Endothelial cell of umbilical vein (primary cell): ENCODE data around the gene TUFT1. TPM values are rescaled to one million over a fixed set of nuclear protein-coding genes. Genes with fewer than 3 reads are reported as not detected.

ENCODE experiments used
- BruUV-seq: library from RNA; stranded (reverse); fragments of 400-500 nt; replicated peaks from 2 replicates; lab custom pipeline; 2021; lab: Mats Ljungman, UMichigan
- CTCF ChIA-PET: fragments of 300-600, 350-600 bp; sonication (Branson Sonifier 250); formaldehyde crosslinking; loops from one replicate; lab custom pipeline; 2021; ENCODE audit warnings: antibody characterized with exemption, inconsistent platforms; lab: Charles Lee
- POLR2A ChIA-PET: fragments of 300-600, 350-600 bp; sonication (Branson Sonifier 250); formaldehyde crosslinking; loops from one replicate; lab custom pipeline; 2021; ENCODE audit warnings: antibody characterized with exemption, inconsistent platforms; lab: Charles Lee
- DNase-seq: peaks from one replicate; pipeline ENCODE4 v3.0.0-alpha.2; 2011; ENCODE audit warnings: low read depth, low spot score
- FAIRE-seq: peaks from 2 replicates; lab custom pipeline; 2011; peaks lifted over from hg19 to GRCh38; lab: Jason Lieb, UNC
- H2AFZ ChIP-seq: 2 replicates; pipeline ENCODE4 v1.6.0; 2012; ENCODE audit warnings: low read depth, low read length, control low read depth, inconsistent platforms
- H3K27ac ChIP-seq: 2 replicates; pipeline ENCODE4 v1.5.1; 2011; ENCODE audit warnings: low read depth, mild to moderate bottlenecking, control low read depth, low read length, moderate library complexity; ENCODE audit not compliant: insufficient read depth
- H3K27me3 ChIP-seq, 2 experiments: 2 replicates each; pipeline versions ENCODE4 v1.6.0 to v1.6.1; 2011; ENCODE audit warnings: low read length in 2 of 2, mixed read lengths in 1 of 2; ENCODE audit not compliant: control insufficient read depth in 2 of 2, insufficient read depth in 2 of 2
- H3K36me3 ChIP-seq, 2 experiments: 2 replicates in 1 of 2; 3 replicates in 1 of 2; pipeline ENCODE4 v1.5.1; 2011; ENCODE audit warnings: low read length in 2 of 2, mild to moderate bottlenecking in 1 of 2, moderate library complexity in 1 of 2; ENCODE audit not compliant: control insufficient read depth in 2 of 2, insufficient read depth in 2 of 2; ENCODE audit errors: extremely low read depth in 1 of 2
- H3K4me1 ChIP-seq: 3 replicates; pipeline ENCODE4 v1.5.1; 2011; ENCODE audit warnings: mild to moderate bottlenecking, low read length; ENCODE audit not compliant: control insufficient read depth, insufficient read depth; ENCODE audit errors: extremely low read depth
- H3K4me2 ChIP-seq: 2 replicates; pipeline ENCODE4 v1.6.1; 2011; ENCODE audit warnings: low read length, control low read depth, mixed read lengths; ENCODE audit not compliant: insufficient read depth
- H3K4me3 ChIP-seq, 3 experiments: fragments of 200-600 bp in 1 of 3; sonication (generic), shearing (Covaris generic) in 1 of 3; replicated peaks in 1 of 3; 2 replicates each; pipeline ENCODE4 v1.5.1; 2011 to 2016; ENCODE audit warnings: control low read depth in 3 of 3, low read length in 3 of 3, mild to moderate bottlenecking in 2 of 3, inconsistent platforms in 1 of 3, low read depth in 1 of 3, moderate library complexity in 1 of 3; ENCODE audit not compliant: insufficient read depth in 1 of 3
- H3K79me2 ChIP-seq: 2 replicates; pipeline ENCODE4 v1.6.0; 2012; ENCODE audit warnings: low read length, inconsistent platforms; ENCODE audit not compliant: control insufficient read depth, insufficient read depth
- H3K9ac ChIP-seq: replicated peaks from 2 replicates; pipeline ENCODE3; 2011; ENCODE audit warnings: low read length, control low read depth; ENCODE audit not compliant: insufficient read depth; ENCODE audit errors: extremely low read depth
- H3K9me1 ChIP-seq: replicated peaks from 3 replicates; pipeline ENCODE4 v1.6.0; 2011; ENCODE audit warnings: mild to moderate bottlenecking, low read length; ENCODE audit not compliant: control insufficient read depth, insufficient read depth; ENCODE audit errors: extremely low read depth
- H3K9me3 ChIP-seq: replicated peaks from 2 replicates; pipeline ENCODE4 v1.5.1; 2012; ENCODE audit warnings: low read length, inconsistent platforms; ENCODE audit not compliant: control insufficient read depth, insufficient read depth
- H4K20me1 ChIP-seq: replicated peaks from 2 replicates; pipeline ENCODE3; 2011; ENCODE audit warnings: mild to moderate bottlenecking, low read length; ENCODE audit not compliant: control insufficient read depth, insufficient read depth; ENCODE audit errors: extremely low read depth
- EZH2 ChIP-seq: IDR thresholded peaks from 2 replicates; pipeline ENCODE4 v1.6.1; 2012; ENCODE audit warnings: borderline replicate concordance, low read depth, mild to moderate bottlenecking, moderate library complexity, low read length, inconsistent platforms; ENCODE audit not compliant: severe bottlenecking
- FOS ChIP-seq: IDR thresholded peaks from 2 replicates; pipeline ENCODE4 v1.6.1; 2011; ENCODE audit warnings: mild to moderate bottlenecking, low read length, moderate library complexity, borderline replicate concordance; ENCODE audit not compliant: insufficient read depth
- GATA2 ChIP-seq: IDR thresholded peaks from 2 replicates; pipeline ENCODE4 v1.7.0; 2011; ENCODE audit warnings: low read depth, mild to moderate bottlenecking, moderate library complexity, mixed read lengths, low read length; ENCODE audit not compliant: insufficient read length, insufficient read depth
- JUN ChIP-seq: IDR thresholded peaks from 2 replicates; pipeline ENCODE4 v1.6.1; 2011; ENCODE audit warnings: borderline replicate concordance, low read depth; ENCODE audit not compliant: insufficient read length, insufficient read depth
- MYC ChIP-seq: IDR thresholded peaks from one replicate; pipeline ENCODE4 v1.6.1; 2011; ENCODE audit warnings: mild to moderate bottlenecking, low read depth, low read length
- POLR2A ChIP-seq: IDR thresholded peaks from 2 replicates; pipeline ENCODE4 v1.6.1; 2012; ENCODE audit warnings: low read depth, mild to moderate bottlenecking, control low read depth, low read length
- POLR2AphosphoS5 ChIP-seq: IDR thresholded peaks from 2 replicates; pipeline ENCODE4 v1.6.1; 2012; ENCODE audit warnings: low read depth, mild to moderate bottlenecking, control low read depth, low read length, moderate library complexity; ENCODE audit not compliant: insufficient read depth
- dilution Hi-C: fragments of 300-500 bp; cut with MboI; formaldehyde crosslinking; loops from one replicate; pipeline ENCODE4 v1.15.0; 2019; ENCODE audit warnings: low sequenced_read_pairs; ENCODE audit not compliant: extremely low pct_ligation_motif_present
- intact Hi-C: fragments of 100-400 bp; cut with micrococcal nuclease; formaldehyde crosslinking; loops from one replicate; pipeline ENCODE4 v1.10.0; 2022
- polyA plus RNA-seq, 4 experiments: library from polyadenylated mRNA; depleted of rRNA in 3 of 4; stranded (reverse) in 3 of 4; unstranded in 1 of 4; fragments of >200 nt; gene quantifications; 2 replicates each; pipeline versions ENCODE4 v1.2.1 to v1.2.3, GENCODE V29; 2011 to 2012; ENCODE audit warnings: missing spikeins in 1 of 4
- total RNA-seq: library from RNA; stranded (reverse); gene quantifications from 2 replicates; pipeline ENCODE4 v1.2.3, GENCODE V29; 2021
- TF ChIP-seq, protein P1 (sequence below): IDR thresholded peaks from 2 replicates; pipeline ENCODE4 v1.6.1; 2011; ENCODE audit not compliant: insufficient read depth, insufficient read length
- TF ChIP-seq, protein P2 (sequence below), 2 donors: IDR thresholded peaks; 1 replicate in 1 of 2; 2 replicates in 1 of 2; pipeline ENCODE4 v1.5.1; 2011; ENCODE audit warnings: low read length in 2 of 2, mild to moderate bottlenecking in 2 of 2, moderate library complexity in 2 of 2, control low read depth in 1 of 2, inconsistent platforms in 1 of 2, low read depth in 1 of 2; ENCODE audit not compliant: insufficient read depth in 1 of 2; ENCODE audit errors: extremely low read depth in 1 of 2

The TUFT1 gene
- total and polyA plus RNA-seq, 2 donors (not counting 3 experiments of a cell fraction or from before 2014, with no cell fraction given), result 4.3 to 5.1 TPM

GRCh38 chr1:151610142-151610541 is 70.0 kb downstream of the TUFT1 start:
- H3K4me3 ChIP-seq, result no peak overlapping the region
- no peak overlapping the region for H3K9ac ChIP-seq
- peaks cover 11% of the 10 kb centered on the region for H3K79me2 ChIP-seq
- no peak for FAIRE-seq
- intact Hi-C loops, result loop anchor here (2.0 to 5.0 kb wide), 3 partner anchors 68 to 153 kb away; partner anchors contain the start of genes POGZ and TUFT1
- dilution Hi-C loops, result no loop called here
- no peaks in the 10 kb centered on the region for H3K9me1 ChIP-seq
- no peaks in the 10 kb centered on the region for H3K27me3 ChIP-seq
- no peak for DNase-seq
- no peaks in the 10 kb centered on the region for H3K36me3 ChIP-seq
- no peak overlapping the region for H3K27ac ChIP-seq
- H2AFZ ChIP-seq, result no peak overlapping the region
- ChIA-PET POLR2A (no interaction called here), CTCF (interaction anchor here (1.0 kb wide), 1 partner anchor 106 kb away, joined by 3 read pairs; no protein-coding TSS in a partner anchor)
- no peak overlapping the region for H3K4me2 ChIP-seq
- H3K9me3 ChIP-seq, result no peaks in the 10 kb centered on the region
- H4K20me1 ChIP-seq, result no peaks in the 10 kb centered on the region
- TF ChIP-seq EZH2 (no peak), MYC (no peak), GATA2 (no peak), POLR2A (no peak), FOS (no peak), JUN (no peak), POLR2AphosphoS5 (no peak)
- TF ChIP-seq, protein P1, sequence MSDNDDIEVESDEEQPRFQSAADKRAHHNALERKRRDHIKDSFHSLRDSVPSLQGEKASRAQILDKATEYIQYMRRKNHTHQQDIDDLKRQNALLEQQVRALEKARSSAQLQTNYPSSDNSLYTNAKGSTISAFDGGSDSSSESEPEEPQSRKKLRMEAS, result no peak
- TF ChIP-seq, protein P2, sequence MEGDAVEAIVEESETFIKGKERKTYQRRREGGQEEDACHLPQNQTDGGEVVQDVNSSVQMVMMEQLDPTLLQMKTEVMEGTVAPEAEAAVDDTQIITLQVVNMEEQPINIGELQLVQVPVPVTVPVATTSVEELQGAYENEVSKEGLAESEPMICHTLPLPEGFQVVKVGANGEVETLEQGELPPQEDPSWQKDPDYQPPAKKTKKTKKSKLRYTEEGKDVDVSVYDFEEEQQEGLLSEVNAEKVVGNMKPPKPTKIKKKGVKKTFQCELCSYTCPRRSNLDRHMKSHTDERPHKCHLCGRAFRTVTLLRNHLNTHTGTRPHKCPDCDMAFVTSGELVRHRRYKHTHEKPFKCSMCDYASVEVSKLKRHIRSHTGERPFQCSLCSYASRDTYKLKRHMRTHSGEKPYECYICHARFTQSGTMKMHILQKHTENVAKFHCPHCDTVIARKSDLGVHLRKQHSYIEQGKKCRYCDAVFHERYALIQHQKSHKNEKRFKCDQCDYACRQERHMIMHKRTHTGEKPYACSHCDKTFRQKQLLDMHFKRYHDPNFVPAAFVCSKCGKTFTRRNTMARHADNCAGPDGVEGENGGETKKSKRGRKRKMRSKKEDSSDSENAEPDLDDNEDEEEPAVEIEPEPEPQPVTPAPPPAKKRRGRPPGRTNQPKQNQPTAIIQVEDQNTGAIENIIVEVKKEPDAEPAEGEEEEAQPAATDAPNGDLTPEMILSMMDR (IDR thresholded peaks at IDR 0.05; ENCODE audit: extremely low read depth in 1 of 2, insufficient read depth in 1 of 2, low read depth in 1 of 2, low read length in 2 of 2), result no peak
- H3K4me1 ChIP-seq, result peaks cover 8% of the 10 kb centered on the region
- no TSS peak for BruUV-seq
